Glutamatergic neuron (in vitro differentiated cells): ENCODE results near the gene TEPSIN. TPM values are rescaled to one million over a fixed set of nuclear protein-coding genes. Genes with fewer than 3 reads are reported as not detected.

Experiments
- DNase-seq: peaks from one replicate; pipeline ENCODE4 v3.0.0; 2022
- H3K27ac Mint-ChIP-seq: one replicate; pipeline ENCODE4 v1.8.0; 2020; ENCODE audit warnings: mild to moderate bottlenecking, mixed read lengths, inconsistent platforms; ENCODE audit not compliant: unreplicated experiment
- H3K27me3 Mint-ChIP-seq: one replicate; pipeline ENCODE4 v1.8.0; 2020; ENCODE audit warnings: mild to moderate bottlenecking, moderate library complexity, mixed read lengths, inconsistent platforms; ENCODE audit not compliant: unreplicated experiment
- H3K36me3 Mint-ChIP-seq: one replicate; pipeline ENCODE4 v1.8.0; 2020; ENCODE audit warnings: mild to moderate bottlenecking, mixed read lengths, inconsistent platforms; ENCODE audit not compliant: unreplicated experiment
- H3K4me1 Mint-ChIP-seq: one replicate; pipeline ENCODE4 v1.8.0; 2020; ENCODE audit warnings: mild to moderate bottlenecking, low read depth, mixed read lengths, inconsistent platforms; ENCODE audit not compliant: unreplicated experiment
- H3K4me3 Mint-ChIP-seq: one replicate; pipeline ENCODE4 v1.8.0; 2020; ENCODE audit warnings: mild to moderate bottlenecking, mixed read lengths, inconsistent platforms; ENCODE audit not compliant: unreplicated experiment
- H3K9me3 Mint-ChIP-seq: one replicate; pipeline ENCODE4 v1.8.0; 2020; ENCODE audit warnings: mild to moderate bottlenecking, moderate library complexity, mixed read lengths, inconsistent platforms; ENCODE audit not compliant: unreplicated experiment
- total RNA-seq: library from RNA; stranded (reverse); fragmentation: NEBNext Ultra II Directional; extraction: Animal tissue kit (Norgen Biotek cat#: 25700); gene quantifications from one replicate; pipeline ENCODE4 v1.2.1, GENCODE V29; 2021; ENCODE audit not compliant: unreplicated experiment
- TF ChIP-seq, protein P1 (sequence below): fragments of 200-600 bp; sonication (generic); IDR thresholded peaks from one replicate; pipeline ENCODE4 v1.5.0; 2021; ENCODE audit not compliant: partially characterized antibody, unreplicated experiment

TEPSIN gene
- total RNA-seq, 1 donor from 2014 or later = 85.7 TPM

DNA sequence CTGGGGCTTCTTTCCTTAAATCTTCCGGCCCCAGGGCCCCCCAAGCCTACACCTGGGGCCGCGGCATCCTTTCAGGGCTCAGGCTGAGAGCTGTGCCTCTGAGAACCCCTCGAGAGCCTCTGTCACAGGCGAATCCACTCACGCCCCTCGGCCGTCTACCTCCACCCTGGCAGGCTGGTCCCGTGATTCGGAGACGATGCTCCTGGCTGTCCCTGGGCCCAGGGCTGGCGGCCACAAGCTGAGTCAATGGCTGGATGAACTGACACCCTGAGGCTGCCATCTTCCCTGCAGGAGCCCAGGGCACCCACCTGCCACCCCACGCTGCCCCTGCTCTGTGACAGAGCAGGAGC, 4.4 kb downstream of the TEPSIN start:
- peaks cover 5% of the 10 kb centered on the region for H3K36me3 Mint-ChIP-seq

DNA sequence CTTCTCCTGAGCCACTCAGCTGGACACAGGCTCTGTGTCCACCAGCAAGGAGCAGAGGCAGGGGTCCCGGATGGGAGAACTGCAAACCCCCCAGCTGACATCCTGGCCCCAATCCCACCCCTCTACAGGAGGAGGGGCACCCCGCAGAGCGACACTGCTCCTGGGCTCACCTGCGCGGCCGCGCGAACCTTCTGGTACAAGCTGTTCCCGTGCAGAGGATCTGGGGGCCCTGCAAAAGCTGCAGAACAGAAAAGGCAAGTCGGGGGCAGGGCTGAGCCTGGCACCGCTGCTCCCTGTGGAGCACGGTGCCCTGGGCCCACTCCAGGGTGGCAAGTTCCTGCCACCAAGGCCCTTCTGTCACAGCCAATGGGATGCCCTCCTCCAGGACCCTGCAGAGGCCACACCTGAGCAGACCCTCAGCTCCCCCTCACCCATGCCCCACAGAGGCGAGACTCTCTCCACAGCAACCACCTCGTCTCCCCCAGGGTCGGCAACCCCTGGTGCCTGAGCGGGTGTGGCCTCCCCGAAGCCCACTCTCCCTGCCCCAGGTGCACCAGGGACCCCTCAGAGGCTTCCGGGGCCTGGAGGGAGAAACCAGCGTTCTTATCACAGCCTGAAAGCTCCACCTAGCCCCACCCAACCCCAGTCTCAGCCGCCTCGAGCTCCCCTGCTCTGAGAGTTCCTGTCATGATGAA, 4.9 kb downstream of the TEPSIN start:
- no peak overlapping the region for H3K4me3 Mint-ChIP-seq
- no peak overlapping the region for H3K27ac Mint-ChIP-seq
- peaks cover 5% of the 10 kb centered on the region for H3K36me3 Mint-ChIP-seq
- TF ChIP-seq, protein P1, sequence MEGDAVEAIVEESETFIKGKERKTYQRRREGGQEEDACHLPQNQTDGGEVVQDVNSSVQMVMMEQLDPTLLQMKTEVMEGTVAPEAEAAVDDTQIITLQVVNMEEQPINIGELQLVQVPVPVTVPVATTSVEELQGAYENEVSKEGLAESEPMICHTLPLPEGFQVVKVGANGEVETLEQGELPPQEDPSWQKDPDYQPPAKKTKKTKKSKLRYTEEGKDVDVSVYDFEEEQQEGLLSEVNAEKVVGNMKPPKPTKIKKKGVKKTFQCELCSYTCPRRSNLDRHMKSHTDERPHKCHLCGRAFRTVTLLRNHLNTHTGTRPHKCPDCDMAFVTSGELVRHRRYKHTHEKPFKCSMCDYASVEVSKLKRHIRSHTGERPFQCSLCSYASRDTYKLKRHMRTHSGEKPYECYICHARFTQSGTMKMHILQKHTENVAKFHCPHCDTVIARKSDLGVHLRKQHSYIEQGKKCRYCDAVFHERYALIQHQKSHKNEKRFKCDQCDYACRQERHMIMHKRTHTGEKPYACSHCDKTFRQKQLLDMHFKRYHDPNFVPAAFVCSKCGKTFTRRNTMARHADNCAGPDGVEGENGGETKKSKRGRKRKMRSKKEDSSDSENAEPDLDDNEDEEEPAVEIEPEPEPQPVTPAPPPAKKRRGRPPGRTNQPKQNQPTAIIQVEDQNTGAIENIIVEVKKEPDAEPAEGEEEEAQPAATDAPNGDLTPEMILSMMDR = no peak
- peaks cover 13% of the 10 kb centered on the region for H3K4me1 Mint-ChIP-seq
- peaks cover 14% of the 10 kb centered on the region for H3K27me3 Mint-ChIP-seq
- no peak for DNase-seq
- peaks cover 9% of the 10 kb centered on the region for H3K9me3 Mint-ChIP-seq

More for the DNA sequence above, 4.4 kb downstream of the TEPSIN start:
- Mint-ChIP-seq H3K9me3 (peaks cover 10% of the 10 kb centered on the region), H3K27me3 (peaks cover 14% of the 10 kb centered on the region), H3K27ac (no peak overlapping the region), H3K4me1 (peaks cover 13% of the 10 kb centered on the region), H3K4me3 (no peak overlapping the region)
- TF ChIP-seq, protein P1 = no peak
- DNase-seq = no peak

DNA sequence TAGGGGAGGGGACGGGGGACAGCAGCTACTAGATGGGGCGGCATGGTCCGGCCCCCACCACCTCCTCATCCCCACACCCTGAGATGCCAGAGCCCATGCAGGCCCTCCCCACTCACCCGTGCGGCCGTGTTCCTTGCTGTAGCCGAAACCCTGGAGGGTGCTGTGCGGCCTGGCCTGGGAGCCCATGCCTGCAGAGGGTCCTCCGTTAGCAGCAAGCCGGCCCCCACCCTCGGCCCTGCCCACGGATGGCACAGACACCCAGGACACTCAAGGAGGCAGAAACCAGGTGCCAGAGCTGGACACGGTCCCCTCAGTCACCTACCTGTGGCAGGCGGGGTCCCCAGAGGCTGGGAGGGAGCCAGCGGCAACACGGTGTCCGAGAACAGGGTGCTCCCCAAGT, 5.5 kb downstream of the TEPSIN start:
- Mint-ChIP-seq H3K27ac (no peak overlapping the region), H3K36me3 (peaks cover 5% of the 10 kb centered on the region), H3K4me1 (peaks cover 14% of the 10 kb centered on the region), H3K4me3 (no peak overlapping the region), H3K9me3 (peaks cover 8% of the 10 kb centered on the region), H3K27me3 (peaks cover 14% of the 10 kb centered on the region)
- TF ChIP-seq, protein P1 = no peak
- DNase-seq = peak; percentile 14

DNA sequence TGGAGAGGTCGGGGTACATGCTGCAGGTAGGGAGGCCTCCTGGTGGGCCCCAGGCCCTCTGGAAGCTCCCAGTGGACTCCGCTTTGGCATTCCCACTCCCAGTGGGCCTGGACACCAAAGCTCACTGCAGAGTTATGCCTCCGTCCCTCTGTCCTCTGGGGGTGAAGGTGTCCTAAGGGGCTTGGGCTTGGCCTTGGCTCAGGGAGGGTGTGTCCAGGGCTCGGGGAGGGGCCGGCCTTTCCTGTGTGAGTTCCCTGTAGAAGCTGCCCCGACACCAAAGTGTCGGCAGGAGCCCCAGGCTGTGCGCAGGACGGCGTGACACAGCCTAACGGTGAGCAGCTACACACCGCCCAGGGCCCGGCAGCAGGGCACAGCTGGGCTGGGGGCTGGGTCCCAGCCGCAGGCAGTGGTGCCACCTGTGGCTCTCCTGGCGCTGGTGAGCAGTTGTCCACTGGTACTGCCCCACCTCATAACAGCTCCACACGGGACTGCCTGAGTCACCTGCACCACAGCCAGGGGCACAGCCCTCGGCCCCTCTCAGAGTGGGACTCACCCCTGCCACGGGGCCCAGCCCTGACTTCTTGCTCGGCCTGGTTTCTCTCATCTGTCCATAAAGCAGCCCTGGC, 6.1 kb downstream of the TEPSIN start:
- DNase-seq = no peak
- H3K27ac Mint-ChIP-seq = no peak overlapping the region
- peaks cover 6% of the 10 kb centered on the region for H3K36me3 Mint-ChIP-seq
- H3K27me3 Mint-ChIP-seq = peaks cover 10% of the 10 kb centered on the region
- TF ChIP-seq, protein P1 = no peak
- H3K4me1 Mint-ChIP-seq = peaks cover 13% of the 10 kb centered on the region
- H3K4me3 Mint-ChIP-seq = no peak overlapping the region
- H3K9me3 Mint-ChIP-seq = peaks cover 7% of the 10 kb centered on the region
